ENCODE data around the gene CORO1C. TPM values are rescaled to one million over a fixed set of nuclear protein-coding genes. Genes with fewer than 3 reads are reported as not detected.

The CORO1C gene
- total and polyA plus RNA-seq, 4 donors = 23.2 to 58.6 (median 41.9) TPM

DNA sequence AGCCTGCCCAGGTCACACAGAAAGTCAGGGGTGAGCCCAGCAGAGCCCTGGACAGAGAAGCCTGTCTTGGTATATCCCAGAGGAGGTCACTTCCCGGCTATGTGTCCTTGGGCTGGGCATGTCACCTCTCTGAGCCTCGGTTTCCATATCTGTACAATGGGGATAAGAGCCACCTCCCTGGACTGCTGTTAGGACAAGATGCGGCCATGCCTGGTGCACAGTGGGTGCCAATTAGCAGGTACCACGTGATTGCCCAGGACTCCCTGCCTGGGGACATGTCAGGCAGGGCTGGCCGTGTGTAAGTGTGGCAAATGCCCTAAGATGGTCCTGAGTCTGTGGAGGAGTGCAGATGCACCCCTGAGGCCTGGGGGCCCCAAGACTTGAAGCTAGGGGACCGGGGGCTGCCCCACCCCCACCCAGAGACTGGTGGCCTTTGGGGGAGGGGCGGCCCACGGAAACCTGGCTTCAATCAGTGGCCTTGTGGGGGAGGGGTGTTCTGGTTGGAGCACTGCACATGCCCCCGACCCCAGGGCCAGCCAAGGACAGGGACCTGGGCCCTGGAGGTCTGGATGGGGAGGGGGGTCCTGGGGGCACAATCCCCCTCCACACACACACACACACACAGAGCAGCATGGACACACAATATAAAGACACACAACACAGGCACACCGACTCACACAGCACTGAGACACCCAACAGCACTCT is 134.3 kb downstream of the CORO1C start:
- 64% methylated on average over 10 of the region's 10 CpGs for whole genome bisulfite sequencing
- H3K36me3 ChIP-seq (ENCODE audit: control insufficient read depth in 4 of 4, insufficient read depth in 3 of 4, low read depth in 1 of 4, low read length in 3 of 4) = no peaks in the 10 kb centered on the region
- DNase-seq (ENCODE audit: low spot score) = no peak
- TF ChIP-seq, protein P1, sequence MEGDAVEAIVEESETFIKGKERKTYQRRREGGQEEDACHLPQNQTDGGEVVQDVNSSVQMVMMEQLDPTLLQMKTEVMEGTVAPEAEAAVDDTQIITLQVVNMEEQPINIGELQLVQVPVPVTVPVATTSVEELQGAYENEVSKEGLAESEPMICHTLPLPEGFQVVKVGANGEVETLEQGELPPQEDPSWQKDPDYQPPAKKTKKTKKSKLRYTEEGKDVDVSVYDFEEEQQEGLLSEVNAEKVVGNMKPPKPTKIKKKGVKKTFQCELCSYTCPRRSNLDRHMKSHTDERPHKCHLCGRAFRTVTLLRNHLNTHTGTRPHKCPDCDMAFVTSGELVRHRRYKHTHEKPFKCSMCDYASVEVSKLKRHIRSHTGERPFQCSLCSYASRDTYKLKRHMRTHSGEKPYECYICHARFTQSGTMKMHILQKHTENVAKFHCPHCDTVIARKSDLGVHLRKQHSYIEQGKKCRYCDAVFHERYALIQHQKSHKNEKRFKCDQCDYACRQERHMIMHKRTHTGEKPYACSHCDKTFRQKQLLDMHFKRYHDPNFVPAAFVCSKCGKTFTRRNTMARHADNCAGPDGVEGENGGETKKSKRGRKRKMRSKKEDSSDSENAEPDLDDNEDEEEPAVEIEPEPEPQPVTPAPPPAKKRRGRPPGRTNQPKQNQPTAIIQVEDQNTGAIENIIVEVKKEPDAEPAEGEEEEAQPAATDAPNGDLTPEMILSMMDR (IDR thresholded peaks at IDR 0.05; ENCODE audit: low read depth, low read length, missing input control) = no peak
- TF ChIP-seq SP1 (IDR thresholded peaks at IDR 0.05) = no peak
- TF ChIP-seq GABPA (IDR thresholded peaks at IDR 0.05 in 1 of 2, conservative IDR thresholded peaks at IDR 0.05 in 1 of 2) = no peak
- no peak for TF ChIP-seq FOXA2 (IDR thresholded peaks at IDR 0.05)
- no peak for TF ChIP-seq HNF4G (IDR thresholded peaks at IDR 0.05)
- no peak for TF ChIP-seq TAF1 (conservative IDR thresholded peaks at IDR 0.05)
- TF ChIP-seq RXRA (IDR thresholded peaks at IDR 0.05) = no peak
- no peak for TF ChIP-seq JUND (IDR thresholded peaks at IDR 0.05)
- TF ChIP-seq HNF4A (conservative IDR thresholded peaks at IDR 0.05) = no peak
- TF ChIP-seq YY1 (IDR thresholded peaks at IDR 0.05) = no peak
- TF ChIP-seq, protein P2, sequence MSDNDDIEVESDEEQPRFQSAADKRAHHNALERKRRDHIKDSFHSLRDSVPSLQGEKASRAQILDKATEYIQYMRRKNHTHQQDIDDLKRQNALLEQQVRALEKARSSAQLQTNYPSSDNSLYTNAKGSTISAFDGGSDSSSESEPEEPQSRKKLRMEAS (IDR thresholded peaks at IDR 0.05) = no peak
- no peak for TF ChIP-seq FOXA1 (IDR thresholded peaks at IDR 0.05)
- TF ChIP-seq, protein P3, sequence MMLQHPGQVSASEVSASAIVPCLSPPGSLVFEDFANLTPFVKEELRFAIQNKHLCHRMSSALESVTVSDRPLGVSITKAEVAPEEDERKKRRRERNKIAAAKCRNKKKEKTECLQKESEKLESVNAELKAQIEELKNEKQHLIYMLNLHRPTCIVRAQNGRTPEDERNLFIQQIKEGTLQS (IDR thresholded peaks at IDR 0.05) = no peak
- TF ChIP-seq, protein P4, sequence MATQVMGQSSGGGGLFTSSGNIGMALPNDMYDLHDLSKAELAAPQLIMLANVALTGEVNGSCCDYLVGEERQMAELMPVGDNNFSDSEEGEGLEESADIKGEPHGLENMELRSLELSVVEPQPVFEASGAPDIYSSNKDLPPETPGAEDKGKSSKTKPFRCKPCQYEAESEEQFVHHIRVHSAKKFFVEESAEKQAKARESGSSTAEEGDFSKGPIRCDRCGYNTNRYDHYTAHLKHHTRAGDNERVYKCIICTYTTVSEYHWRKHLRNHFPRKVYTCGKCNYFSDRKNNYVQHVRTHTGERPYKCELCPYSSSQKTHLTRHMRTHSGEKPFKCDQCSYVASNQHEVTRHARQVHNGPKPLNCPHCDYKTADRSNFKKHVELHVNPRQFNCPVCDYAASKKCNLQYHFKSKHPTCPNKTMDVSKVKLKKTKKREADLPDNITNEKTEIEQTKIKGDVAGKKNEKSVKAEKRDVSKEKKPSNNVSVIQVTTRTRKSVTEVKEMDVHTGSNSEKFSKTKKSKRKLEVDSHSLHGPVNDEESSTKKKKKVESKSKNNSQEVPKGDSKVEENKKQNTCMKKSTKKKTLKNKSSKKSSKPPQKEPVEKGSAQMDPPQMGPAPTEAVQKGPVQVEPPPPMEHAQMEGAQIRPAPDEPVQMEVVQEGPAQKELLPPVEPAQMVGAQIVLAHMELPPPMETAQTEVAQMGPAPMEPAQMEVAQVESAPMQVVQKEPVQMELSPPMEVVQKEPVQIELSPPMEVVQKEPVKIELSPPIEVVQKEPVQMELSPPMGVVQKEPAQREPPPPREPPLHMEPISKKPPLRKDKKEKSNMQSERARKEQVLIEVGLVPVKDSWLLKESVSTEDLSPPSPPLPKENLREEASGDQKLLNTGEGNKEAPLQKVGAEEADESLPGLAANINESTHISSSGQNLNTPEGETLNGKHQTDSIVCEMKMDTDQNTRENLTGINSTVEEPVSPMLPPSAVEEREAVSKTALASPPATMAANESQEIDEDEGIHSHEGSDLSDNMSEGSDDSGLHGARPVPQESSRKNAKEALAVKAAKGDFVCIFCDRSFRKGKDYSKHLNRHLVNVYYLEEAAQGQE (IDR thresholded peaks at IDR 0.05) = no peak
- TF ChIP-seq RAD21 (IDR thresholded peaks at IDR 0.05) = no peak
- H3K9ac ChIP-seq (ENCODE audit: low read depth in 1 of 2, low read length in 2 of 2) = no peak overlapping the region
- no peak overlapping the region for H3K4me3 ChIP-seq (ENCODE audit: low read depth in 1 of 3, low read length in 3 of 3)
- H3K27ac ChIP-seq (ENCODE audit: low read depth in 1 of 2, low read length in 2 of 2) = no peak overlapping the region
- no peaks in the 10 kb centered on the region for H3K27me3 ChIP-seq (ENCODE audit: control insufficient read depth in 4 of 4, insufficient read depth in 4 of 4, low read length in 3 of 4)
- no peaks in the 10 kb centered on the region for H3K9me3 ChIP-seq (ENCODE audit: control insufficient read depth in 4 of 4, low read length in 3 of 4)
- no peaks in the 10 kb centered on the region for H3K4me1 ChIP-seq (ENCODE audit: control insufficient read depth in 4 of 4, insufficient read depth in 4 of 4, low read length in 3 of 4)

DNA sequence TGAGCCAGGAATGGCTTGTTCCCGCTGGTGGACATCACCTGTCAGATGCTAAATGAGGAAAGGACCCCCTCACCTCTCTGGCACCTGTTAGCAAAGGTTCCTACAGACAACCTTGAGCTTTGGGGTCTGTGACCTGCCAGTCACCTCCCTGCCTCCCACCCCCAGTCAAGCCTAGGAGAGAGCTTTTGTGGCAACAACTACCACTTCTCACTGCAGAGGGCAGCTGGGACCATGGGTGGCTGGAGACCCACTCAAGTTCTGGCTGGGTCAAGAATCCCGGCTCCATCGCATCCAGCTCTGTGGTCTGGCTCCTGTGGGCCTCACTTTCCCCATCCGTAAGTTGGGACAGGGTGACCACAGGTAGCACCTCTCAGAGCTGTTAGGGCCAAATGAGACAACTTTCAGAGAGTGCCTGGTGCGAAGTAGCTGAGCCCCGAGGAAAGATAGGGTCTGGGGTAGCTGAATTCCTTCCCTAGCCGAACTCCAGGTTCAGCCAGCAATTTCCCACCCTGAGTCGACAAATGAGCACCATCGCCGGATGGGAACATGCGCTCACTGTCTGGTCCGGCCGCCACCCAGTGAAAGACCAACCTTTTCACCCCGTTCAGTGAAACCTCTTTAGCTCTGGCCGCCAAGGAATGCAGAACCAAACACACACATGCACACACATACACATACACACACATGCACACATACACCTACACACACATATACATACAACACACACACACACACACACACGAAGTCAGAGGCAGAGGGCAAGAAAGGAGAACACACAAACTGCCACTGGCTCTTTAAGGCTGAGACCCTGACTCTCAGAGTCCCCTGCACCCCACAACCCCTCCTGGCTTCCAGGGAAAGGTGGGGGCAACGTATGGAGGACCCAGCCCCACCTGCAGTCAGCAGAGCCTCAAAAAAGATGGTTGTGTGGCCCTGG is 135.3 kb downstream of the CORO1C start:
- H3K4me3 ChIP-seq (ENCODE audit: low read depth in 1 of 3, low read length in 3 of 3) = no peak overlapping the region
- no peaks in the 10 kb centered on the region for H3K27me3 ChIP-seq (ENCODE audit: control insufficient read depth in 4 of 4, insufficient read depth in 4 of 4, low read length in 3 of 4)
- DNase-seq (ENCODE audit: low spot score) = no peak
- no peaks in the 10 kb centered on the region for H3K4me1 ChIP-seq (ENCODE audit: control insufficient read depth in 4 of 4, insufficient read depth in 4 of 4, low read length in 3 of 4)
- WGBS = 85% methylated on average over 17 of the region's 17 CpGs
- H3K27ac ChIP-seq (ENCODE audit: low read depth in 1 of 2, low read length in 2 of 2) = no peak overlapping the region
- H3K9me3 ChIP-seq (ENCODE audit: control insufficient read depth in 4 of 4, low read length in 3 of 4) = no peaks in the 10 kb centered on the region
- no peak overlapping the region for H3K9ac ChIP-seq (ENCODE audit: low read depth in 1 of 2, low read length in 2 of 2)
- no peaks in the 10 kb centered on the region for H3K36me3 ChIP-seq (ENCODE audit: control insufficient read depth in 4 of 4, insufficient read depth in 3 of 4, low read depth in 1 of 4, low read length in 3 of 4)
- TF ChIP-seq EGR1 (IDR thresholded peaks at IDR 0.05; ENCODE audit: low read depth in 2 of 2) (no peak), RAD21 (IDR thresholded peaks at IDR 0.05) (no peak), HNF4G (IDR thresholded peaks at IDR 0.05) (no peak), FOXA1 (IDR thresholded peaks at IDR 0.05) (no peak), NR2F2 (IDR thresholded peaks at IDR 0.05) (no peak), SP1 (IDR thresholded peaks at IDR 0.05) (no peak), RXRA (IDR thresholded peaks at IDR 0.05) (no peak), HNF4A (conservative IDR thresholded peaks at IDR 0.05) (no peak), JUND (IDR thresholded peaks at IDR 0.05) (no peak), GABPA (IDR thresholded peaks at IDR 0.05 in 1 of 2, conservative IDR thresholded peaks at IDR 0.05 in 1 of 2) (no peak)
- TF ChIP-seq, protein P5, sequence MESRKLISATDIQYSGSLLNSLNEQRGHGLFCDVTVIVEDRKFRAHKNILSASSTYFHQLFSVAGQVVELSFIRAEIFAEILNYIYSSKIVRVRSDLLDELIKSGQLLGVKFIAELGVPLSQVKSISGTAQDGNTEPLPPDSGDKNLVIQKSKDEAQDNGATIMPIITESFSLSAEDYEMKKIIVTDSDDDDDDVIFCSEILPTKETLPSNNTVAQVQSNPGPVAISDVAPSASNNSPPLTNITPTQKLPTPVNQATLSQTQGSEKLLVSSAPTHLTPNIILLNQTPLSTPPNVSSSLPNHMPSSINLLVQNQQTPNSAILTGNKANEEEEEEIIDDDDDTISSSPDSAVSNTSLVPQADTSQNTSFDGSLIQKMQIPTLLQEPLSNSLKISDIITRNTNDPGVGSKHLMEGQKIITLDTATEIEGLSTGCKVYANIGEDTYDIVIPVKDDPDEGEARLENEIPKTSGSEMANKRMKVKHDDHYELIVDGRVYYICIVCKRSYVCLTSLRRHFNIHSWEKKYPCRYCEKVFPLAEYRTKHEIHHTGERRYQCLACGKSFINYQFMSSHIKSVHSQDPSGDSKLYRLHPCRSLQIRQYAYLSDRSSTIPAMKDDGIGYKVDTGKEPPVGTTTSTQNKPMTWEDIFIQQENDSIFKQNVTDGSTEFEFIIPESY (IDR thresholded peaks at IDR 0.05) = no peak
- TF ChIP-seq, protein P2 (IDR thresholded peaks at IDR 0.05) = no peak
- TF ChIP-seq, protein P1 (IDR thresholded peaks at IDR 0.05; ENCODE audit: low read depth, low read length, missing input control) = no peak

Data from liver (tissue), 9 donors.